Ascending aorta (tissue), 2 donors: ENCODE data around the gene TRIL. TPM values are rescaled to one million over a fixed set of nuclear protein-coding genes. Genes with fewer than 3 reads are reported as not detected.

Source experiments
- DNase-seq, 2 donors: peaks; one replicate each; pipeline ENCODE4 v3.0.0-alpha.2; 2019; ENCODE audit warnings: low spot score in 2 of 2
- H3K27ac ChIP-seq, 2 donors: fragments of 200-600 bp; sonication (generic); one replicate each; pipeline ENCODE4 v1.5.1; 2016 to 2017; ENCODE audit warnings: mild to moderate bottlenecking in 1 of 2
- H3K27me3 ChIP-seq: fragments of 200-600 bp; sonication (generic); one replicate; pipeline ENCODE4 v1.5.1; 2017
- H3K36me3 ChIP-seq, 2 donors: fragments of 200-600 bp; sonication (generic); one replicate each; pipeline ENCODE4 v1.5.1; 2016
- H3K4me1 ChIP-seq, 2 donors: fragments of 200-600 bp; sonication (generic); one replicate each; pipeline ENCODE4 v1.5.1; 2016 to 2017; ENCODE audit warnings: mild to moderate bottlenecking in 1 of 2
- H3K4me3 ChIP-seq, 2 donors: fragments of 200-600 bp; sonication (generic); one replicate each; pipeline ENCODE4 v1.5.1; 2016 to 2017; ENCODE audit warnings: mild to moderate bottlenecking in 1 of 2
- H3K9me3 ChIP-seq, 2 donors: fragments of 200-600 bp; sonication (generic); one replicate each; pipeline ENCODE4 v1.5.1; 2016
- intact Hi-C: fragments of 100-400 bp; cut with DNase I; formaldehyde crosslinking; loops from one replicate; pipeline ENCODE4 v1.15.1; 2023
- total RNA-seq: library from RNA; depleted of rRNA; stranded (reverse); fragments of >200 nt; gene quantifications from one replicate; pipeline ENCODE4 v1.1.0, GENCODE V29; 2016
- TF ChIP-seq, protein P1 (sequence below), 3 experiments: fragments of 200-600 bp in 2 of 3; fragments of 450-650 bp in 1 of 3; sonication (generic) in 2 of 3; IDR thresholded peaks; one replicate each; pipeline ENCODE4 v1.5.1; 2016 to 2019; ENCODE audit warnings: antibody characterized with exemption in 3 of 3, mild to moderate bottlenecking in 1 of 3, moderate library complexity in 1 of 3

The TRIL gene
- total RNA-seq, 1 donor from 2014 or later = 13.5 TPM

DNA sequence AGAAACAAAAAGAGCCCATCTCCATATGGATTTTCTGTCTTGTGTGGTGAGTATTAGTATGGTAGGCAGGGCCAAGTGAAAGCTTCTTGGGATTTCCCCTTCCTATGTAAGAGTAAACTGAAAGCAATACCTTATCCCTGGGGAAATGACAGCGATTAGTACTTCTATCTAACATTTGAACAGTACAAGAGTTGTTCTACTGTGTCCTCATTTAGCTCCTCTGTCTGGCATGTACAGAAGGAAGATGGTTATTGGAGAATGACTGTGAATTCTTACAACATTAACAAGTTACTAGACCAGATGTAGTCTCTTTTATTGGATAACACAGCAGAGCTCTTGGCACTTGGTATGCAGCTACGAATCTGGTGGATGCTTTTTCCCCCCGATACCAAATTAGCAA is 17.9 kb upstream of the TRIL start:
- Histone ChIP-seq H3K4me1 (no peaks in the 10 kb centered on the region), H3K36me3 (no peaks in the 10 kb centered on the region), H3K4me3 (no peak overlapping the region), H3K27me3 (no peaks in the 10 kb centered on the region), H3K27ac (no peak overlapping the region), H3K9me3 (peaks cover 0 to 17% of the 10 kb centered on the region in 2 donors)
- intact Hi-C loops = no loop called here
- TF ChIP-seq, protein P1, sequence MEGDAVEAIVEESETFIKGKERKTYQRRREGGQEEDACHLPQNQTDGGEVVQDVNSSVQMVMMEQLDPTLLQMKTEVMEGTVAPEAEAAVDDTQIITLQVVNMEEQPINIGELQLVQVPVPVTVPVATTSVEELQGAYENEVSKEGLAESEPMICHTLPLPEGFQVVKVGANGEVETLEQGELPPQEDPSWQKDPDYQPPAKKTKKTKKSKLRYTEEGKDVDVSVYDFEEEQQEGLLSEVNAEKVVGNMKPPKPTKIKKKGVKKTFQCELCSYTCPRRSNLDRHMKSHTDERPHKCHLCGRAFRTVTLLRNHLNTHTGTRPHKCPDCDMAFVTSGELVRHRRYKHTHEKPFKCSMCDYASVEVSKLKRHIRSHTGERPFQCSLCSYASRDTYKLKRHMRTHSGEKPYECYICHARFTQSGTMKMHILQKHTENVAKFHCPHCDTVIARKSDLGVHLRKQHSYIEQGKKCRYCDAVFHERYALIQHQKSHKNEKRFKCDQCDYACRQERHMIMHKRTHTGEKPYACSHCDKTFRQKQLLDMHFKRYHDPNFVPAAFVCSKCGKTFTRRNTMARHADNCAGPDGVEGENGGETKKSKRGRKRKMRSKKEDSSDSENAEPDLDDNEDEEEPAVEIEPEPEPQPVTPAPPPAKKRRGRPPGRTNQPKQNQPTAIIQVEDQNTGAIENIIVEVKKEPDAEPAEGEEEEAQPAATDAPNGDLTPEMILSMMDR (IDR thresholded peaks at IDR 0.05) = no peak
- no peak for DNase-seq

DNA sequence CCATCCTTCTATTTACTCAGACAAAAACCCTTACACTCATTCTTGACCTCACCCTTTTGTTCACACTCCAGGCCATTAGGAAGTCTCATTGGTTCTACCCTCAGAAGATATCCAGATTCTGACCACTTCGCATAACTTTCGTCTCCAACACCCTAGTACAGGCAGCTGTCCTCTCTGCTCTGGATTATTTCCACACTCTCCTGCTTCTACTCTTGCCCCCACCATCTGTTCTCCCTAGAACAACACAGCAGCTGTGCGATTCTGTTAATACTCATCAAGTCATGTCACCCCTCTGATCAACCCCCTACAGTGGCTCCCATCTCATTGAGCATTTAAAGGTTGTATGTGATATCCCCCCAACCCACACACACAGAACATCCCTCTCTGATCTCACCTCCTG is 15.5 kb upstream of the TRIL start:
- H3K4me3 ChIP-seq = no peak overlapping the region
- TF ChIP-seq, protein P1 (IDR thresholded peaks at IDR 0.05) = no peak
- no peaks in the 10 kb centered on the region for H3K27me3 ChIP-seq
- H3K36me3 ChIP-seq = no peaks in the 10 kb centered on the region
- no peaks in the 10 kb centered on the region for H3K4me1 ChIP-seq
- intact Hi-C loops = no loop called here
- H3K27ac ChIP-seq = no peak overlapping the region
- DNase-seq = no peak
- H3K9me3 ChIP-seq = peaks cover 0 to 17% of the 10 kb centered on the region in 2 donors

DNA sequence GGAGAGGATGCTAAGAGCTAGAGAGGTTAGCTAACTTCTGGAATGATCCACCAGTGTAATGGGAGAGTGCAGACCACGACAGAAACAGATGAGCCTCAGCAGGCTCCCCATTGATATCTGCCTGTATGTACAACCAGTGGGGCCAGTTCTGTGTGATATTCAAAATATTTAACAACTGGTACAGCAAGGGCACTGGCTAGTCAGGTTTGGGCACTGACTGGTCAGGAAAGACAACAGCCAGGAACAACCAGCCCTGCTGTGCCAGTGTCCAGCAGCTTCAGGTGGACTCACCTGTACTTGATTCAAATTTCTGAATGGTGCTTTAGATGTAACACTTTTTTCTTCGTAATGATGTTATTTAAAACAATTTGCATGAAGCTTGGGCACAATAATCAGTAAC is 5.9 kb upstream of the TRIL start:
- Histone ChIP-seq H3K9me3 (no peaks in the 10 kb centered on the region), H3K4me1 (no peaks in the 10 kb centered on the region), H3K4me3 (no peak overlapping the region), H3K36me3 (no peaks in the 10 kb centered on the region), H3K27me3 (no peaks in the 10 kb centered on the region), H3K27ac (no peak overlapping the region)
- intact Hi-C loops = no loop called here
- DNase-seq = no peak
- TF ChIP-seq, protein P1 (IDR thresholded peaks at IDR 0.05) = no peak

DNA sequence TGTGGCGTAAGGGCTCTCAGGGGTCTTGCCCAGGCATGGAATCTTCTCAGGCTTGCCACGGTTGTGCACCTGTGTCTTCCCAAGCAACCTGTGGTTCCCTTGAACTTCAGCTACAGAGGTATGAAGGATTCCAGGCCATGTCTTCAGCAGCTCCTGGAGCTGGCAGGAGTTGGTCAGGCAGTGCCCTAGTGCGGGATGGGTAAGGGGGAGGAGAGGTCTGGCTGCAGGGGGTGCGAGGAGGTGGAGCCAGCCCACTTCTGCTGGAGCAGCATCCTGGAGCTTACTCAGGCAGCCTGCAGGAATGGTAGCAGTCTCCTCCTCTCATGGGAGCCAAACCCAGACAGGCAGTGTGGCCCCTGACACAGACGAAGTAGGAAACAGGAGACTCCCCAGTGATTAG is 3.8 kb upstream of the TRIL start:
- Histone ChIP-seq H3K4me1 (peaks cover 2 to 9% of the 10 kb centered on the region in 2 donors), H3K4me3 (no peak overlapping the region), H3K36me3 (no peaks in the 10 kb centered on the region), H3K27ac (no peak overlapping the region), H3K27me3 (peaks cover 8% of the 10 kb centered on the region), H3K9me3 (no peaks in the 10 kb centered on the region)
- intact Hi-C loops = no loop called here
- DNase-seq = no peak
- TF ChIP-seq, protein P1 (IDR thresholded peaks at IDR 0.05) = no peak

DNA sequence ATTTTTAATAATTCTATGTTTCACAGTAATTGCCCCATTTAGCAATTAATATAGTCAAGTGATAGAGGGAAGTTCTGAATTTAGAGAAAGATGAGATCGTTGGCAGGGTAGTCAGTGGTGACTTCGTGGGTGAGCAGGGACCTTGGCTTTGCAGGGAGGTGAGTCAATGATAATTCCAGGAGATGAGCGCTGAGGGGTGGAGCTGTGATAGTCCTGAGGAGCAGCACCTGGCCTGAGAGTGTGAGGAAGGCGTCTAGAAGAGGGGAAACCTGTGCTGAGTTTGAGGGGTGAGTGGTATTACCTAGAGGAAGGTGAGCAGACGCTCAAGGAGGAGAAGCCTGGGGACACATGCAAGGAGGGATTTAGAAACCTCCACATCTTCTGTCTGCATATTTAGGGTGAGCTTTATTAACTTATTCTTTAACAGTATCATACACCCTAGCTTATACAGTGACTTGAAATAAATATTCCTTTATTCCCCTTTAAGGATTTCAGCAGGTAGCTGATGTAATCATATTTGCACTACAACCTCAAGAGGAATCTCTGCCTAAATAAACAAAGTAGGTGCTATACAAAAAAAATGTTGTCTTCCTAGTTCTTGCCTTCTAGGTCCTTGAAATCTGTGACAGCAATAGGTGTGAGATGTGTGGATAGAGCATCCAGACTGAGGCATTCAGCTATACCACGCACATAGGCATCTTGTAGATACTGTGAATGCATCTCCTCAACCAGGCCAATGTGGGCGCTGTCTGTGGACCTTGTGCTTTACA is 2.1 kb upstream of the TRIL start:
- no peaks in the 10 kb centered on the region for H3K9me3 ChIP-seq
- intact Hi-C loops = no loop called here
- H3K27ac ChIP-seq = no peak overlapping the region
- peaks cover 25% of the 10 kb centered on the region for H3K27me3 ChIP-seq
- no peaks in the 10 kb centered on the region for H3K36me3 ChIP-seq
- no peak overlapping the region for H3K4me3 ChIP-seq
- no peak for DNase-seq
- peaks cover 6 to 21% of the 10 kb centered on the region in 2 donors for H3K4me1 ChIP-seq
- TF ChIP-seq, protein P1 (IDR thresholded peaks at IDR 0.05) = no peak
